NCI-H2227 (cell line): ENCODE data around the gene TROAP.
"Not testable (repeated sequence)": the region's sequence is repeated elsewhere in the genome, so short reads cannot be mapped to it uniquely, and the experiment has no call there.

ENCODE experiments used
- DNase-seq: peaks from one replicate; lab custom pipeline; 2025; ENCODE audit not compliant: unreplicated experiment; lab: John Stamatoyannopoulos, UW

The TROAP gene

GRCh38 chr12:49327887-49328286 lies 4.8 kb downstream of the TROAP start:
- no peak for DNase-seq

DNA sequence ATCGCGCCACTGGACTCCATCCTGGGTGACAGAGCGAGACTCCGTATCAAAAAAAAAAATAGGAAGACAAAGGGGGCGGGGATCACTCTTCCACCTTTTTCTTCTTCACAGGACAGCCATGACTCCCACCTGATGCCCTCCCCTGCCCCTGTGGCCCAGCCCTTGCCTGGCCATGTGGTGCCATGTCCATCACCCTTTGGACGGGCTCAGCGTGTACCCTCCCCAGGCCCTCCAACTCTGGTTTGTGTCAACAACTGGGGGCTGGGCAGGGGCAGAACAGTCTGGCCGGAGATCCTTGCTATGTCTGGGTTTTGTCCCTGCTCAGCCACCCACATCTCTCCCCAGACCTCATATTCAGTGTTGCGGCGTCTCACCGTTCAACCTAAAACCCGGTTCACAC lies 5.8 kb downstream of the TROAP start:
- DNase-seq: no peak

DNA sequence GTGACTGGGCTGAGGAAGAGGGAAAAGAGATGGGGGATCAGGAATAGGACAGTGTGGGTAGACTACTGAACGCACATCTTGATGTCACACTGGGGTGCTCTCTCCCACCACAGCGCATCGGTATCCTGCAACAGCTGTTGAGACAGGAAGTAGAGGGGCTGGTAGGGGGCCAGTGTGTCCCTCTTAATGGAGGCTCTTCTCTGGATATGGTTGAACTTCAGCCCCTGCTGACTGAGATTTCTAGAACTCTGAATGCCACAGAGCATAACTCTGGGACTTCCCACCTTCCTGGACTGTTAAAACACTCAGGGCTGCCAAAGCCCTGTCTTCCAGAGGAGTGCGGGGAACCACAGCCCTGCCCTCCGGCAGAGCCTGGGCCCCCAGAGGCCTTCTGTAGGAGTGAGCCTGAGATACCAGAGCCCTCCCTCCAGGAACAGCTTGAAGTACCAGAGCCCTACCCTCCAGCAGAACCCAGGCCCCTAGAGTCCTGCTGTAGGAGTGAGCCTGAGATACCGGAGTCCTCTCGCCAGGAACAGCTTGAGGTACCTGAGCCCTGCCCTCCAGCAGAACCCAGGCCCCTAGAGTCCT lies 7.1 kb downstream of the TROAP start:
- no peak for DNase-seq

DNA sequence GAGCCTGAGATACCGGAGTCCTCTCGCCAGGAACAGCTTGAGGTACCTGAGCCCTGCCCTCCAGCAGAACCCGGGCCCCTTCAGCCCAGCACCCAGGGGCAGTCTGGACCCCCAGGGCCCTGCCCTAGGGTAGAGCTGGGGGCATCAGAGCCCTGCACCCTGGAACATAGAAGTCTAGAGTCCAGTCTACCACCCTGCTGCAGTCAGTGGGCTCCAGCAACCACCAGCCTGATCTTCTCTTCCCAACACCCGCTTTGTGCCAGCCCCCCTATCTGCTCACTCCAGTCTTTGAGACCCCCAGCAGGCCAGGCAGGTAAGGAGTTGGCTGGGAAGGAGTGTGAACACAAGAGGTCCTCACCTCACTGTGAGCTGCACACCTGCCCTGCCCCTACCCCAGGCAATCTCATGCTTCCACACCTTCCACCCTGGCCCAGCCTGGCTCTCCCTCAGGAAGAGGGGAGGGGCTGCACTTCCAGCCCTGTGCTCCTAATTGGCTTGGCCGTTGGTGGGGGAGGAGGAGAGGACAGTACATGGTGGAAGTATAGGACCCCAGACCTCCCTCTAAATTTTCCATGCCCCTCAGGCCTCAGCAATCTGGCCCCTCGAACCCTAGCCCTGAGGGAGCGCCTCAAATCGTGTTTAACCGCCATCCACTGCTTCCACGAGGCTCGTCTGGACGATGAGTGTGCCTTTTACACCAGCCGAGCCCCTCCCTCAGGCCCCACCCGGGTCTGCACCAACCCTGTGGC lies 7.8 kb downstream of the TROAP start:
- DNase-seq: no peak

- DNase-seq: peak; percentile 69
Measured at GRCh38 chr12:49331380-49332222, 8.5 kb downstream of the TROAP start.

DNA sequence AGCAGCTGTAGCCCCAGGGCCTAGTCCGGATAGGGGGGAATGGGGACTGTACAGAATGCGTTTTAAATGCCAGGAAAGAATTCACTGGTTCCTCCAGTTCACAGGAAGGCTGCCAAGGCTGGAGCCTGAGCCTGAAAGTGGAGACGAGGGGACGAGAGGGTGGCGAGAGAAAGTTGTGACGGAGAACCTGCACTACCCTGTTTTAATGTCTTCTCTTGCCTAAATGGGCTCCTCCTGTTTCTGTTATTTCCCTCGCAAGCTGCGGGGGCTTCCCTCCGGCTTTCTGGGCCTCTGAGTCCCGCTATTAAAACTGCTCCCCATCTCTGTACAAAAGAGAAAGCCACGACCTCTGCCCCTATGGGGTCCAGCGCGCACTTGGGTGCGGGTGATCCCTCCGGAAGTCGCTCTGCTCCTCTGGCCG lies 9.4 kb downstream of the TROAP start:
- DNase-seq: no peak

DNA sequence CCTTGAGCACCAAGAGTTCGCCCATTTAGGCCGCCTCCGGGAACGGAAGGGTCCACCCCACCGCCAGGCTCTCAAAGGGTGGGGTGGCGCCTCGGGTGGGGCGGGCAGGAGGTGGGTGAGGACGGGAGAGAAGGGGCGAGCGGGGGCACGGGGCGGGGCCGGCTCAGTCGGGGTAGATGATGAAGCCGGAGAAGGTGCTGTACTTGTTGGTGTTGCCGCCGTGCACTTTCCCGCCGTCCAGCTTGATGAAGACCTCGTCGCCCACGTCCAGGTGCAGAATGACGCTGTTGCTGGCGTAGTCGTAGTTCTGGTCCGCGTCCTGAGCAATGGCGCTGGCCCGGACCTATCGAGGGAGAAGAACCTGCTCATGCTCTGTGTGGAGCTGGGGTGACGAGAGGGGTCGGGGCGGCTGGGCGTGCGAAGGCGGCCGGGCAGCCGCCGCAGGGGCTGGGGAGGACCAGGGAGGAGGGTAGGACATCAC lies 9.9 kb downstream of the TROAP start:
- DNase-seq: no peak

GRCh38 chr12:49333778-49334177 lies 10.7 kb downstream of the TROAP start:
- DNase-seq: not testable (repeated sequence)

GRCh38 chr12:49334226-49334625 lies 11.2 kb downstream of the TROAP start:
- DNase-seq: no peak

- DNase-seq: no peak
Measured at GRCh38 chr12:49334681-49335080, 11.6 kb downstream of the TROAP start.

DNA sequence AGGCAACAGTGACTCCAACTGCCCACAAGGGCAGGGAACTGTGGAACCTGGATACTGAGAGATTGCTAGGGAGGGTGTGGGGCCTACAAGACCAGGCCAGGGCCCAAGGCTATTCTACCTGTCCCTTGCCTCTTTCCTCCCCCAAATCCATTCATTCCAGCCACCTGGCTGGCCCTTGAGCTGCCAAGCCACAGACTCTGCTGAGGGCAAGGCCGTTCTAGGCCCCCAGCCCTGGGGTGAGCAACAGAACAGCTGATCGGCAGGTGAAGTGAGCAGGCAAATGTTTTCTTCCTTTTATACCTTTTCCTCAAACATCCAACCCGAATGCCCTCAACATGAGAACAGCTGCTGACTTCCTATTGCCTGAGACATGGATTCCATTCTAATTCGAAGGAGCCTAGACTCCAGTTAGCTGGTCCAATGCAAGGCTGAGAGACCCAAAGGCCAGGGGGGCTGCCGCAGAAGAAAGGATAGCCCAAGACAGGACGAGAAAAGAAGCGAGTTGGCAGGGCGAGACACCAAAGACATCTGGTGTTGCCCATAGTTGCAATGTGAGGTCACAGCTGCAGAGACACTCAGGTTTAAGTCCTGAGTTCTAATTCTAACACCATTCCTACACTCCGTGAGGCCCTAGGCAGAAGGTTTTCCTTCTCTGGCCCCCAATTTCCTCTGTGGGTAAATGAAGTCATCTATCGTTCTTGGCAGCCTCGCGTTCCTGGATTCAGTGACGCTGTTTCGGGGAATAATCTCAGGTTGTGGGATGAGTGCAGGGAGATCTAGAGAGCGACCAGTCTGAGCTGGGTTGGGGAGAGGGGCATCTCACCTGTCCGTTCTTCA lies 12.3 kb downstream of the TROAP start:
- no peak for DNase-seq

GRCh38 chr12:49335955-49336644 lies 13.0 kb downstream of the TROAP start:
- DNase-seq: no peak

- peak; percentile 87 for DNase-seq
Measured at GRCh38 chr12:49336645-49337584, 13.9 kb downstream of the TROAP start, which contains the start of gene C1QL4. TSS of gene C1QL4 (minus strand) at chr12:49337188. CDS start at chr12:49336477, 711 bp downstream.

- no peak for DNase-seq
Measured at GRCh38 chr12:49338830-49339463, 15.9 kb downstream of the TROAP start.

DNA sequence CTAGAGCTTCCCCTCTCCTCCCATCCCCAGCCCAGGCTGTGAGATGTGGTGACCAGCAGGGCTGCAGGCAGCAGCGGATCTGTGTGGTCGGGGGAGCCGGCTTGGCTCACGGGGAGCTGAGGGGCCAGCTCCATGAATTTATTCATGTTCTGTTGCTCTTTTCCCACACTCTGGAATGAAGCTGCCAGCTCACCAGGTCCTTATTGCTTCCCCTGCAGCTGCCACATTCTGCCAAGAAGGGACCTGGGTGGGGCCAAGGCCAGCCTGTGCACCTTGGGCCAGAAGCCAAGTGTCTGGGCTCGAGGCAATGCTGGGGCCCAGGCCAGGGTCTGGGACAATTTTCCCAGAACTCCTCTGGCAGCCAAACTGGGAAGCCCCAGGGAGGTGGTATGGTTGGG lies 16.4 kb downstream of the TROAP start:
- DNase-seq: no peak

- DNase-seq: no peak
Measured at GRCh38 chr12:49340095-49340870, 17.2 kb downstream of the TROAP start.

DNA sequence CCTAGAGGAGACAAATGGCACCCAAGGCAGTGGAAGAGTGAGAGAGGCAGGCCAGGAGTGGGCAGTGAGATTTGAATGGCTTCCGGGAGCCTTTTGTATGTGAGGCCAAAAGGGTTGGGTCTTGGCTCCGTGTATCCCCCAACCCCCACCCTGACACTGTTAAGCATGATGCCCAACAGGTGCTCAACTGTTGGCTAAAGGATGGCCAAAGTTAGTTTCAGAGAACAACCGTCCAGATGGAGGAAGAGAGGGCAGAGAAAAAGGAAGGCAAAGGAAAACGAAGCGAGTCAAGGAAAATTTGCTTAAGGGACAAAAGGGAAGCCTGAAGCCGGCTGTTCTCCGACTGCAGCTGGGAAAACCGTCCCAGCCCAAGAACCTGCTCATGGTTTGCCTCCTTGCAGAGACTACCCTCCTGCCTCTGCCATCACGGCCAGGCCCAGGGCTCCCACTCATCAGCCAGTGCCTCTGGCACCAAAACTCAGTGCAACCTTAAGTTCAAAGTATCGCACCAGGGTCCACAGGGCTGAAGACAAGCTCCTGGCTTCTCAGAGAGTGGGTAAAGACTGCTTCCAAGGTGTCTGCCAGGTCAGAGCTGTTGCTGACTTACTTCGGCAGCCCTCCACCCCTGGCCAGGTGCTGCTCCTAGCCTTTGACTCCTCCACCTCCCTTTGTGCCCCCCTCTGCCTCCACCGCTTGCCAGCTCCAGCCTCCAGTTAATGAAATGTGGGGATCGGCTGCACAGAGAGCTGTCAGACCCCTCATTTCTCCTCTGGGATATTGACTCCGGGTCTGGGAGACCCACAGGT lies 18.1 kb downstream of the TROAP start:
- no peak for DNase-seq
